CD4-positive, alpha-beta T cell treated with Interferon alpha-2 for 1 hour (primary cell): ENCODE measurements around the gene DARS2.

Source experiments
- DNase-seq, 2 donors: peaks; one replicate each; pipeline ENCODE4 v3.0.0-alpha.2; 2020 to 2022

DARS2 gene

DNA sequence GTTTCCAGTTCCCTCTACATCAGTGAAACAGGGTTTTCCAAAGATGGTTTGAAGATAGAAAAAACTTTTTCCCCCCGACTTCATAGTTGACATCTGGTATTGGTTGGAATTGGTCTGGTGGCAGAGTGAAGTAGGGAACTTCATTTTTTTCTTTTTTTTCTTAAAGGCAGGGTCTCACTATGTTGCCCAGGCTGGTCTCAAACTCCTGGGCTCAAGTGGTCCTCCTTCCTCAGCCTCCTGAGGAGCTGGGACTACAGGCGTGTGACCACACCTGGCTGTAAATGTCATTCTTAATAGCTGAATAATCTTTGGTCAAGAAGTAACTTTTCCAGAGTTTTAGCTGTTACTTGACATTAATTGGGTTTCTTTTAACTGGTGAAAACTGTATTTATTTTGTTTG is 65.4 kb downstream of the DARS2 start:
- no peak for DNase-seq

- no peak for DNase-seq
Observed at GRCh38 chr1:173893611-173894010, 69.1 kb downstream of the DARS2 start.

DNA sequence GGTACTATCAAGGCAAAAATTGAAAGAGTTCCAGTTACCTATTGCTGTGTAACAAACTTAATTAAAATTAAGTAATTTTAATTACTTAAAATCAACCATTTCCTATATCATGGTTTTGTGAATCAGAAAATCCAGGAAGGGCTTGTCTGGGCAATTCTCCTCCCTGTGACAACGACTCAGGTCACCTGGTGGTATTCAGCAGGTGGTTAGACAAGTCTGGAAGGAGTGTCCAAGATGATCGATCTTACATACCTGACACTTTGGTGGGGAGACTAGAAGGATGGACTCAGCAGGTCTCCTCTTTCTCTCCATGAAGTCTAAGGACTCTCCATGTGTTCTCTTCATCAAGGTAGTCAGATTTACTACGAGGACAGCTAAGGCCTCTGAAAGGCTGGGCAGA is 69.7 kb downstream of the DARS2 start:
- no peak for DNase-seq

GRCh38 chr1:173900427-173900826 is 76.0 kb downstream of the DARS2 start:
- DNase-seq = no peak

DNA sequence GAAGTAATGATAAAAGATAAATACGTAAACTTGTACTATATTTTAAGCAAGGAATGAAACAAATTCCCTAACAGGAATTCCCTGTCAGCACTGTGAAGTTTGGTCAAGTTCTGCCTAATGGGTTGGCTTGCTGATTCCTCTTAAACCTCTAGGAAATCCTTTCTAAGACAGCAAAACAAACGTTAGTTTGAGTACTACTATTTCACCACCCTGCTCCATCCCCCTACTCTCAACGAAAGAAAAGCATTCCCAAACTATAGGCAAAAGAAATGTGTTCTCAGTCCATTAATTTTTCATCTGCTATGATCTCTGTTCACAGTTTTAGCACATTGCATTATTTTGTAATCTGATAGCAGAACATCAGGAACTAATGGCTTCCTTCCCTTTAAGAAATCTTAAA is 76.5 kb downstream of the DARS2 start:
- DNase-seq = no peak

- no peak for DNase-seq
Observed at GRCh38 chr1:173903827-173904531, 79.5 kb downstream of the DARS2 start.
